Embryonic facial prominence (tissue), 1 donor: ENCODE measurements around the gene SCAI.
A peak's percentile ranks its signal among the peaks of the same experiment; 100 is the strongest.
"Not testable (repeated sequence)": the region's sequence is repeated elsewhere in the genome, so short reads cannot be mapped to it uniquely, and the experiment has no call there.

Experiments used
- DNase-seq: peaks from one replicate; pipeline ENCODE4 v3.0.0-alpha.2; 2016; ENCODE audit errors: extremely low spot score

Gene SCAI

GRCh38 chr9:125143377-125144090 is at the start of gene SCAI:
Gene SCAI, minus strand, starts transcription at chr9:125143528. Its CDS starts 91 bp downstream, at chr9:125143437.
- DNase-seq, result peak; percentile 98

DNA sequence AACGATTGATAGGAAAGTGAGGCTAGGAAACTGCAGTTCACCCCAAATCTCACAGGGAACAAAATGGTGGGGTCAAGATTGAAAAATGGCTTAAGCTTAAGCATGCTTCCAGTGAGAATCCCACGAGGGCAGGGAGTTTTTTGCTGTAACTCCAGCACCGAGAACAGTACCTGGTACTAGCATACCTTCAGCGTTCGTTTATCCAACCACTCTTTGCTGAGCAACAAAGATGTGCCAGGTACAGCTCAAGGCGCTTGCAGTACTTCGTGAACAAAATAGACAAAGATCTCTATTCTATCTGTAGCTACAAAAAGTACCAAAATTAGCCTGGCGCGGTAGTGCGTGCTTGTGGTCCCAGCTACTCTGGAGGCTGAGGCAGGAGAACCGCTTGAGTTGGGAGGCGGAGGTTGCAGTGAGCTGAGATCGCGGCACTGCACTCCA is 47.1 kb upstream of the SCAI start:
- no peak for DNase-seq

- peak; percentile 96 for DNase-seq
Observed at GRCh38 chr9:125189361-125190289, 46.3 kb upstream of the SCAI start, which contains the start of gene PPP6C. Gene PPP6C, minus strand, starts transcription at chr9:125189803. Its CDS starts 85 bp downstream, at chr9:125189718.

- no peak for DNase-seq
Observed at GRCh38 chr9:125189011-125189360, 45.7 kb upstream of the SCAI start.

- DNase-seq, result no peak
Observed at GRCh38 chr9:125183561-125183960, 40.2 kb upstream of the SCAI start.

DNA sequence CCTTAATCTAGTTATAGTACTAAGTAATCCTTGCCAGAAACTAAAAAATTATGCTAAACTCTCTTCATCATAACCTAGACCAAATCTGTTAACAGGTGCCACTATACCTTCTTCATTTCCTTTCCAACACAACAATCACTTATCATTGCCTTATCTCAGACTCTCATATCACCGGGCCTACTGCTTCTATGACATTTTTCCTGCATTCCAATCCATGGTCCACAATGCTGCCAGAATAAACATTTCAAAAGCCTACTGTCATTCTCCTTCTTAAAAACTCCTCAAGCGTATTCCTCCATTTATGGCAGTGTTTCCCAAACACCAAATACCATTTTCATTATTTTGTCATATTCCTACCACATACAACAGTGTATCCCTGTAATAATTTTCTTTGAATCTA is 39.7 kb upstream of the SCAI start:
- no peak for DNase-seq

DNA sequence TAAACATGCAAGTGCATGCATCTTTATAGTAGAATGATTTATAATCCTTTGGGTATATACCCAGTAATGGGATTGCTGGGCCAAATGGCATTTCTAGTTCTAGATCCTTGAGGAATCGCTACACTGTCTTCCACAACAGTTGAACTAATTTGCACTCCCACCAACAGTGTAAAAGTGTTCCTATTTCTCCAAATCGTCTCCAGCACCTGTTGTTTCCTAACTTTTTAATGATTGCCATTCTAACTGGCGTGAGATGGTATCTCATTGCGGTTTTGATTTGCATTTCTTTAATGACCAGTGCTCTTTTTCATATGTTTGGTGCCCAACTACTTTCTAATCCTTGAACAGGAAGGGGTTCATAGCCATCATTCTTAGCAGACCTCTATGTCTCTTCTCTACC is 38.4 kb upstream of the SCAI start:
- DNase-seq, result not testable (repeated sequence)

- no peak for DNase-seq
Observed at GRCh38 chr9:125180876-125181275, 37.5 kb upstream of the SCAI start.

GRCh38 chr9:125179776-125180175 is 36.4 kb upstream of the SCAI start:
- DNase-seq, result not testable (repeated sequence)

- DNase-seq, result no peak
Observed at GRCh38 chr9:125177888-125178287, 34.6 kb upstream of the SCAI start.

DNA sequence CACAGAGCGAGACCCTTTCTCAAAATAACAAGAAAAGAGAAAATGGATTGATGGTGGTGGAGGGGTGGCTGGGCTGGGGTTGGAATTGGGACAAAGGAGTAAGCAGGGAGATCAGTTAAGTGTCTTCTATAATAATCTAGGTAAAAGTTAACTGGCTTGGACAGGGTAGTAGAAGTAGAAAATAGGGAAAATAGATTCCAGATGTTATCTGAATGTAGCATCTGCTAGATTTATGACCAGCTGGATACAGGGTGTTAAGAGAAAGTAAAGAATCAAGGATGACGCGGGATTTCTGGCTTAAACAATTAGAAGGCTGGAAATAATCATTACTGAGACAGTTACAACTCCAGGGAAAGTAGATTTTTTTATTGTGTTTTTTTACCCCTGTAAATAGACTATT is 33.3 kb upstream of the SCAI start:
- DNase-seq, result peak; percentile 12

DNA sequence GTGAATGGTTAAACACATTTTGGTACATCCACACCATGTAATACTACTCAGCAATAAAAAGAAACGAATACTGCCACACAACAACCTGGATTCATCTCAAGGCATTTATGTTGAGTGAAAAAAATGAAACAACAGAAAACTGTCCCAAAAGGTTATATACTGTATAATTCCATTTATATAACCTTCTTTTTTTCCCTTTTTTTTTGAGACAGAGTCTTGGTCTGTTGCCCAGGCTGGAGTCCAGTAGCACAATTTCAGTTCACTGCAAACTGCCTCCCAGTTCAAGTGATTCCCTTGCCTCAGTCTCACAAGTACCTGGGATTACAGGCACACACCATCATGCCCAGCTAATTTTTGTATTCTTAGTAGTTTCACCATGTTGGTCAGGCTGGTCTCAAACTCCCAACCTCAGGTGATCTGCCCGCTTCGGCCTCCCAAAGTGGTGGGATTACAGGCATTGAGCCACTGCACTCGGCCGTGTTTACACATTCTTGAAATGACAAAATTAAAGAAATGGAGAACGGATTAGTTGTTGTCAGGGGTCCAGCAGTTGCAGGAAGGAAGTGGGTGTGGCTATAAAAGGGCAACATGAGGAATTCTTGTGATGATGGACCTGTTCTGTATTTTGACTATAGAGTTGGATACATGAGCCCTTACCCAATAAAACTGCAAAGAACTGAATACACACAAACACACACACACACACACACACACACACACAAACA is 28.9 kb upstream of the SCAI start:
- no peak for DNase-seq

DNA sequence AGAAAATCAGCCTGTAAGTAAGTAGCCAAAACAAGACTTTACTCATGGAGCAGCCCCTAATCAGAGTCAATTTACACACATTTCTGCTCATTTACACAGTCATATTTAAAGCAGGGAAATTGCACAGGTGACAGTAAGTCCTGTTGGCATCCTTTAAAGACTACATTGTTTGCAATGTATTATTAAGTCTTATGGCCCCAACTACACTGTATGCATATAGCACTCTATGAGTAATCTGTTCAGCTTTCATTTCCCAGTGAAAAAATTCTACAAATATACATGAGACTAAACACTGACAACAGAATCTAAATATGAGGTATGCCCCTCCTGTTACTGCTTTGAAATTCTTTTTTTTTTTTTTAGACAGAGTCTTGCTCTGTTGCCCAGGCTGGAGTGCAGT is 26.6 kb upstream of the SCAI start:
- no peak for DNase-seq

DNA sequence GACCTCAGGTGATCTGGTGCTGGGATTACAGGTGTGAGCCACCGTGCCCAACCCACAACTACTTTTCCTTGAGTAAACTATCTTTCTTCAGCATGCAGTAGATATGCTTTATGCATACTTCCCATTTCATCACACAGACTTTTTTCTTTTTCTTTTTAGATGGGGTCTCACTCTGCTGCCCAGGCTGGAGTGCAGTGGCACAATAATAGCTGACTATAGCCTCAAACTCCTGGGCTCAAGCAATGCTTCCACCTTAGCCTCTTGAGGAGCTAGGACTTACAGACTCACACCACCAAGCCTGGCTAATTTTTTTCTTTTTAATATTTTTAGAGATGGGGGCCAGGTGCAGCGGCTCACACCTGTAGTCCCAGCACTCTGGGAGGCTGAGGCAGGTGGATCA is 23.4 kb upstream of the SCAI start:
- DNase-seq, result no peak

DNA sequence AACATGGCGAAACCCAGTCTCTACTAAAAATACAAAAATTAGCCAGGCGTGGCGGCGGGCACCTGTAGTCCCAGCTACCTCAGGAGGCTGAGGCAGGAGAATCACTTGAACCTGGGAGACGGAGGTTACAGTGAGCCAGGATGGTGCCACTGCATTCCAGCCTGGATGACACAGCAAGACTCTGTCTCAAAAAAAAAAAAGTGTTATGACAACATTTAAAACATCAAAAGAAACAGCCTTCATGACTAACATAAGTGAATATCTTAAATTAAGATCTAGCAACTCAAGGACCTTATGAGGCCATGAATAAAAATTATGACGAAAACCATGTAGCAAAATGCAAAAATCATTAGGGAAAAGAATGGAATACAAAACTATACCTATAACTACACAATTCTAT is 19.6 kb upstream of the SCAI start:
- DNase-seq, result not testable (repeated sequence)

DNA sequence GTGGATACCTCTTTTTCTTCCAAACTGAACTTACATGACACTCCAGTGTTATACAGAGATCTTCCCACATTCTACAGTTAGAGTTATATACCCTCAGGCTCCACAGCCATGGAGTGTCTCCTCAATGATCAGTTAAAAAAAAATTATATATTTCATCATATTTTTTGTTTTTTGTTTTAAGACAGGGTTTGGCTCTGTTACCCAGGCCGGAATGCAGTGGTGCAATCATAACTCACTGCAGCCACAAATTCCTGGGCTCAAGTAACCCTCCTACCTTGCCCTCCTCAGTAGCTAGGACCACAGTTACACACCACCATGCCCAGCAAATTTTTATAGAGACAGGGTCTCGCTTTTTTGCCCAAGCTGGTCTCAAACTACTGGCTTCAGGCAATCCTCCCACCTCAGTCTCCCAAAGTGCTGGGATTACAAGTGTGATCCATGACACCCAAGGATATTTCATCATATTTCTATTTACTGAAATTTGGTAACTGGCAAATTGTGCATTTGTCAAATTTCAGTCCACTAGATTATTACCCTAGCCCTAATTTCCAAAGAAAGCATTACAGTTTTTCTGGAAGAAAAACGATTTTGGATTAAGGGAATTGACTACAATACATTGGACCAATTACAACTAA is 18.1 kb upstream of the SCAI start:
- no peak for DNase-seq

DNA sequence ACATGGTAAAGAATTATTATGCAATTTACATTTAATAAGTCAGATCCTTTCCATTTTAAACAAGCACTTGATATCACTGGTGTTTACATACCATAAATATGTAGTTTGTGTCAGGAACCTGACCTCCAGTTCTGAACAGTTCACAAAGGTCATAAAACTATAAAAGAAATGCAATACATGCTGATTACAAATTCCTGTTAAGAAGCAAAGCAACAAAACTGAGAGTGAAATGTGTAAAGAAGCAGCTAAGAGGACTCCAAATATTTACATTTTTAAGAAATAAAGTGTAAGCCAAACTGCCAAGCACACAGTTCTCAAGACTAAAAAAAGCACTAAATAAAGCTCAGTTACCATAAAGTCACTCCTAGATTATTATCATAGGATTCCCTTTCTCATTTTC is 17.4 kb upstream of the SCAI start:
- no peak for DNase-seq

DNA sequence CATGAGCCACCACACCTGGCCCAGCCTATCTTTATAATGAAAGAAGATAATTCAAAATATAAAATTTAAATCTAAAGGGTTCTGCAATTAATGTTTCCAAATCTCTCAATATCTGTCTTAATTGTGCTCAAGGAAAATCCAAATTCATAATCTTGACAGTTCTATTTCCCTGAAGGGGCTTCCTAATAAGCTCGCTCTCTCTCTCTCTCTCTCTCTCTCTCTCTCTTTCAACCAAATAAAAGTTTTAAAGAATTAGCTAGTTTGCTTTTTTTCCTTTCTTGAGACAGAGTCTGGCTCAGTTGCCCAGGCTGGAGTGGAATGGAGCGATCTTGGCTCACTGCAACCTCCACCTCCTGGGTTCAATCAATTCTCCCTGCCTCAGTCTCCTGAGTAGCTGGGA is 13.2 kb upstream of the SCAI start:
- no peak for DNase-seq

DNA sequence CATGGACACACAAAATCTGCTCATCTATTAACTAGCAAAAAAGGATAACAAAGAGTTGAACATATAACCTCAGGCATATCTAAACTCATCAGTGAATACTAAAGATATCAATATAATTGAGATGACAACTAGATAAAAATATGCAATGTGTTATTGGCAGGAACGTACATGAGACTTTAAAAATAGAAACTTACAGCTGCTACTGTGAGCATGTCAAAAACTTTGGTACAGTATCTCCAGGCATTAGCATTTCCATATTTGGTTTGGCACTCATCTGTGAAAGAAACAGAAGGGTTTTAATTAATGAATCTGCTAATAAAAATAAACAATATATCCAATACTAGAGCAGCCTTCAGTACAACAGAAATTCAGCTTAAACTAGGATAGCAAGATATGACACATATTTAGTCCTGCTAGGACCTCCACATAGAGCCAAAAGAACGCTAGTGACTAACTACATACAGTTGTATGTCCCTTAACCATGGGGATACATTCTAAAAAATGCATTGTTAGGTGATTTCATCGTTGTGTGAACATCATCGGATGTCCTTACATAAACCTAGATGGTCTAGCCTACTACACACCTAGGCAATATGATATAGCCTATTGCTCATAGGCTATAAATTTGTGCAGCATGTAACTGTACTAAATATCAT is 10.5 kb upstream of the SCAI start:
- no peak for DNase-seq

DNA sequence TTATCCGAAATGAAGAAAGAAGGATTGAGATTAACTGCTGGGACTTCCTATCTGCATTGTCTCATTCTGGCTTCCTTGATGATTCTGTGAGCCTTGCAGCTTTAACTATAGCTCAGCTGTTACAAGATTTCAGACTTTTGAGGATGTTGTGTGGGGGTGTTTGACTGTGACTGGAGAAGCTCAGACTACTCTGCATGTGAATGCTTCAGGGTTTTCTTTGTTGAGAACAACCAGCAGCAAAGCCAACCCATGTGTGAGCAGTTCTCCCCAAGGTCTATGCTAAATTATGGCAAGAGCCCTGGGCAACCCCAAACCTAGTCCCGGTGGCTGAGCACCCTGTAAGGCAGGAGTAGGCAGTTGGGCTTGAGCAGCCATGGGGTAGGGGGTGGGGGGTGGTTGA is 8.4 kb upstream of the SCAI start:
- no peak for DNase-seq
